H9 (cell line): ENCODE measurements around the gene EPHA2. TPM values are rescaled to one million over a fixed set of nuclear protein-coding genes. Genes with fewer than 3 reads are reported as not detected.
A peak's percentile ranks its signal among the peaks of the same experiment; 100 is the strongest.

Source experiments
- DNase-seq: peaks from one replicate; pipeline ENCODE4 v3.0.0-alpha.2; 2017
- H2AFZ ChIP-seq: one replicate; pipeline ENCODE4 v1.6.1; 2013; ENCODE audit warnings: mild to moderate bottlenecking, low read length, control low read depth, moderate library complexity
- H2AK5ac ChIP-seq: 2 replicates; pipeline ENCODE4 v1.6.1; 2013; ENCODE audit warnings: low read length, control low read depth, mixed read lengths; ENCODE audit not compliant: insufficient read length
- H2BK120ac ChIP-seq: one replicate; pipeline ENCODE4 v1.6.1; 2013; ENCODE audit warnings: low read depth, mild to moderate bottlenecking, low read length, control low read depth, inconsistent platforms; ENCODE audit not compliant: poor library complexity, severe bottlenecking
- H2BK12ac ChIP-seq: 2 replicates; pipeline ENCODE4 v1.6.1; 2013; ENCODE audit warnings: low read length, control low read depth, mixed read lengths, low read depth; ENCODE audit not compliant: insufficient read length
- H2BK15ac ChIP-seq: 2 replicates; pipeline ENCODE4 v1.6.1; 2013; ENCODE audit warnings: low read depth, low read length, control low read depth
- H2BK20ac ChIP-seq: one replicate; pipeline ENCODE4 v1.6.1; 2013; ENCODE audit warnings: low read depth, mild to moderate bottlenecking, low read length, control low read depth, inconsistent platforms; ENCODE audit not compliant: poor library complexity, severe bottlenecking
- H2BK5ac ChIP-seq: 2 replicates; pipeline ENCODE4 v1.6.1; 2013; ENCODE audit warnings: low read length, control low read depth, mixed read lengths; ENCODE audit not compliant: insufficient read length
- H3K14ac ChIP-seq: 2 replicates; pipeline ENCODE4 v1.6.1; 2013; ENCODE audit warnings: low read length, control low read depth; ENCODE audit not compliant: insufficient read depth
- H3K18ac ChIP-seq: 2 replicates; pipeline ENCODE4 v1.6.1; 2013; ENCODE audit warnings: low read depth, mild to moderate bottlenecking, mixed read lengths, low read length, control low read depth; ENCODE audit not compliant: insufficient read length
- H3K23ac ChIP-seq: 2 replicates; pipeline ENCODE4 v1.6.1; 2013; ENCODE audit warnings: low read length, control low read depth, mixed read lengths, low read depth; ENCODE audit not compliant: insufficient read length
- H3K23me2 ChIP-seq: 2 replicates; pipeline ENCODE4 v1.6.1; 2013; ENCODE audit warnings: low read depth, mild to moderate bottlenecking, mixed read lengths, low read length, control low read depth; ENCODE audit not compliant: insufficient read length, poor library complexity, severe bottlenecking
- H3K27ac ChIP-seq: 2 replicates; pipeline ENCODE4 v1.5.1; 2013; ENCODE audit warnings: low read length, control low read depth, mixed read lengths, low read depth; ENCODE audit not compliant: insufficient read length
- H3K27me3 ChIP-seq: 2 replicates; pipeline ENCODE4 v1.6.1; 2013; ENCODE audit warnings: low read length, control low read depth, inconsistent platforms; ENCODE audit not compliant: insufficient read depth
- H3K4ac ChIP-seq: 2 replicates; pipeline ENCODE4 v1.6.1; 2013; ENCODE audit warnings: low read depth, mild to moderate bottlenecking, control low read depth, inconsistent platforms, low read length, moderate library complexity
- H3K4me1 ChIP-seq: 2 replicates; pipeline ENCODE4 v1.6.1; 2013; ENCODE audit warnings: low read length, control low read depth, inconsistent platforms; ENCODE audit not compliant: insufficient read depth
- H3K4me2 ChIP-seq: 2 replicates; pipeline ENCODE4 v1.6.1; 2013; ENCODE audit warnings: low read length, control low read depth, mixed read lengths; ENCODE audit not compliant: insufficient read length, insufficient read depth
- H3K56ac ChIP-seq: 2 replicates; pipeline ENCODE4 v1.6.1; 2013; ENCODE audit warnings: low read depth, mild to moderate bottlenecking, mixed read lengths, low read length, control low read depth; ENCODE audit not compliant: insufficient read length
- H3K79me1 ChIP-seq: 2 replicates; pipeline ENCODE4 v1.6.1; 2013; ENCODE audit warnings: low read depth, mild to moderate bottlenecking, moderate library complexity, low read length, control low read depth, inconsistent platforms; ENCODE audit not compliant: insufficient read depth, poor library complexity, severe bottlenecking
- H3K79me2 ChIP-seq: 2 replicates; pipeline ENCODE4 v1.6.1; 2013; ENCODE audit warnings: low read length, control low read depth, inconsistent platforms; ENCODE audit not compliant: insufficient read depth
- H3K9ac ChIP-seq: 2 replicates; pipeline ENCODE4 v1.6.1; 2013; ENCODE audit warnings: low read length, control low read depth, mixed read lengths; ENCODE audit not compliant: insufficient read length; ENCODE audit errors: extremely low read depth
- H3K9me3 ChIP-seq: one replicate; pipeline ENCODE4 v1.6.1; 2013; ENCODE audit warnings: low read depth, low read length, inconsistent platforms; ENCODE audit not compliant: control insufficient read depth
- H3T11ph ChIP-seq: one replicate; pipeline ENCODE4 v1.6.1; 2013; ENCODE audit warnings: mild to moderate bottlenecking, low read length, control low read depth, inconsistent platforms
- H4K20me1 ChIP-seq: one replicate; pipeline ENCODE4 v1.6.1; 2013; ENCODE audit not compliant: control insufficient read depth, insufficient read length, insufficient read depth
- H4K5ac ChIP-seq: 2 replicates; pipeline ENCODE4 v1.6.1; 2013; ENCODE audit warnings: low read depth, mild to moderate bottlenecking, mixed read lengths, low read length, control low read depth; ENCODE audit not compliant: insufficient read length
- H4K8ac ChIP-seq: replicated peaks from 2 replicates; pipeline ENCODE4 v1.6.1; 2013; ENCODE audit warnings: low read length, control low read depth, mixed read lengths, low read depth; ENCODE audit not compliant: insufficient read length
- H4K91ac ChIP-seq: 2 replicates; pipeline ENCODE4 v1.6.1; 2013; ENCODE audit warnings: low read depth, mild to moderate bottlenecking, moderate library complexity, mixed read lengths, low read length, control low read depth; ENCODE audit not compliant: insufficient read length
- H3K27ac Mint-ChIP-seq, 3 experiments: 2 replicates in 2 of 3; 3 replicates in 1 of 3; pipeline ENCODE4 v1.8.0; 2020 to 2021; ENCODE audit warnings: mixed read lengths in 3 of 3, mild to moderate bottlenecking in 1 of 3, moderate library complexity in 1 of 3
- H3K27me3 Mint-ChIP-seq: 2 replicates; pipeline ENCODE4 v1.8.0; 2021; ENCODE audit warnings: low read depth, mild to moderate bottlenecking, moderate library complexity, mixed read lengths
- H3K36me3 Mint-ChIP-seq, 3 experiments: 2 replicates in 2 of 3; 3 replicates in 1 of 3; pipeline ENCODE4 v1.8.0; 2020 to 2021; ENCODE audit warnings: low read depth in 3 of 3, mixed read lengths in 3 of 3; ENCODE audit not compliant: insufficient read depth in 1 of 3
- H3K4me1 Mint-ChIP-seq, 2 experiments: 2 replicates each; pipeline ENCODE4 v1.8.0; 2020; ENCODE audit warnings: mixed read lengths in 2 of 2
- H3K4me3 Mint-ChIP-seq, 2 experiments: 2 replicates in 1 of 2; 3 replicates in 1 of 2; pipeline ENCODE4 v1.8.0; 2020 to 2021; ENCODE audit warnings: mild to moderate bottlenecking in 2 of 2, mixed read lengths in 2 of 2, moderate library complexity in 1 of 2
- H3K9me3 Mint-ChIP-seq, 2 experiments: 2 replicates in 1 of 2; 3 replicates in 1 of 2; pipeline ENCODE4 v1.8.0; 2020; ENCODE audit warnings: mild to moderate bottlenecking in 2 of 2, mixed read lengths in 2 of 2, moderate library complexity in 1 of 2
- WGBS: extraction: QIAGEN DNeasy Blood & Tissue Kit; methylation state at CpG from one replicate; pipeline ENCODE4 v1.1.7; 2013; ENCODE audit warnings: missing lambda C conversion rate, low lambda C conversion rate, mixed read lengths; ENCODE audit not compliant: insufficient read length; ENCODE audit errors: extremely low coverage; 5-methylcytosine and 5-hydroxymethylcytosine counted together
- total RNA-seq: library from RNA; stranded (reverse); gene quantifications from 2 replicates; pipeline ENCODE4 v1.2.1, GENCODE V29; 2021
- TF ChIP-seq, protein P1 (sequence below): fragments of 200-600 bp; sonication (generic); conservative IDR thresholded peaks from 3 replicates; pipeline ENCODE4 v1.8.0; 2021; ENCODE audit warnings: antibody characterized with exemption, mild to moderate bottlenecking

EPHA2 gene
- total RNA-seq, 1 experiment from 2014 or later: 33.1 TPM

- peaks cover 2% of the 10 kb centered on the region for H3K27me3 Mint-ChIP-seq
- WGBS: no CpG with 5 or more reads among the region's 7 CpGs
Observed at GRCh38 chr1:16087733-16088132, 68.1 kb downstream of the EPHA2 start.

More at GRCh38 chr1:16087733-16088132, 68.1 kb downstream of the EPHA2 start:
- Histone ChIP-seq H2BK15ac (no peak overlapping the region), H3K14ac (no peak overlapping the region), H2BK12ac (no peak overlapping the region), H3K27me3 (no peaks in the 10 kb centered on the region; the same call in 1 of the 2 replicates), H2AFZ (no peak overlapping the region), H2AK5ac (no peak overlapping the region), H4K91ac (no peak overlapping the region), H3K4me1 (no peaks in the 10 kb centered on the region), H3K79me2 (no peaks in the 10 kb centered on the region), H4K5ac (no peak overlapping the region), H3K56ac (no peak overlapping the region), H3K18ac (no peak overlapping the region), H3K27ac (no peak overlapping the region), H3T11ph (no peak overlapping the region), H3K23ac (no peak overlapping the region), H3K9me3 (no peaks in the 10 kb centered on the region), H3K23me2 (no peaks in the 10 kb centered on the region), H3K4me2 (no peak overlapping the region), H3K9ac (no peak overlapping the region), H3K79me1 (no peaks in the 10 kb centered on the region), H2BK5ac (no peak overlapping the region), H2BK20ac (no peak overlapping the region), H4K20me1 (no peaks in the 10 kb centered on the region), H2BK120ac (no peak overlapping the region), H3K4ac (no peak overlapping the region), H4K8ac (no peak overlapping the region)
- TF ChIP-seq, protein P1, sequence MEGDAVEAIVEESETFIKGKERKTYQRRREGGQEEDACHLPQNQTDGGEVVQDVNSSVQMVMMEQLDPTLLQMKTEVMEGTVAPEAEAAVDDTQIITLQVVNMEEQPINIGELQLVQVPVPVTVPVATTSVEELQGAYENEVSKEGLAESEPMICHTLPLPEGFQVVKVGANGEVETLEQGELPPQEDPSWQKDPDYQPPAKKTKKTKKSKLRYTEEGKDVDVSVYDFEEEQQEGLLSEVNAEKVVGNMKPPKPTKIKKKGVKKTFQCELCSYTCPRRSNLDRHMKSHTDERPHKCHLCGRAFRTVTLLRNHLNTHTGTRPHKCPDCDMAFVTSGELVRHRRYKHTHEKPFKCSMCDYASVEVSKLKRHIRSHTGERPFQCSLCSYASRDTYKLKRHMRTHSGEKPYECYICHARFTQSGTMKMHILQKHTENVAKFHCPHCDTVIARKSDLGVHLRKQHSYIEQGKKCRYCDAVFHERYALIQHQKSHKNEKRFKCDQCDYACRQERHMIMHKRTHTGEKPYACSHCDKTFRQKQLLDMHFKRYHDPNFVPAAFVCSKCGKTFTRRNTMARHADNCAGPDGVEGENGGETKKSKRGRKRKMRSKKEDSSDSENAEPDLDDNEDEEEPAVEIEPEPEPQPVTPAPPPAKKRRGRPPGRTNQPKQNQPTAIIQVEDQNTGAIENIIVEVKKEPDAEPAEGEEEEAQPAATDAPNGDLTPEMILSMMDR: no peak
- DNase-seq: peak; percentile 27
- Mint-ChIP-seq H3K27ac (no peak overlapping the region; a peak in 1 of 7 replicates), H3K4me3 (no peak overlapping the region), H3K9me3 (no peaks in the 10 kb centered on the region), H3K4me1 (peaks cover 11 to 20% of the 10 kb centered on the region in 2 experiments), H3K36me3 (no peaks in the 10 kb centered on the region)
